Measurements from ENCODE around the gene ADIRF.

DNA sequence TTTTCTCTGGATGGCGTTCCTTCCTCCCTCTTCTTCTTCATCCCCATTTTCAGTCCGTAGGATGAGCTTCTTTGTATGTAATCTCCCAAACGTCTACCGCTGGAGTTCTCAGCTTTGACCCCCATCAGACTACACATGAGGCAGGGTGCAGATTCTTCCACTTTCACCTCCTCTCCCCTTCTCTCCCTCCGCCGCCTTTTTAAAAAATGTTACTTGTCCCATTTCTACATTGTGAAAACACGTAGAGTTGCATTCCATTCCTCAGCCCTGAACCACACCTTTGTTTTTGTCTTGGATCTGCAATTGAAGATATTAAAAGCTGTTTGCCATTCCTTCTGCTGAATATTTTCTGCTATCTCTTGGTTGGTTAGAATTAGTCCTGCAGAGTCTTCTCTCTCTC, 6.2 kb downstream of the ADIRF start:
- TF ChIP-seq, protein P1, sequence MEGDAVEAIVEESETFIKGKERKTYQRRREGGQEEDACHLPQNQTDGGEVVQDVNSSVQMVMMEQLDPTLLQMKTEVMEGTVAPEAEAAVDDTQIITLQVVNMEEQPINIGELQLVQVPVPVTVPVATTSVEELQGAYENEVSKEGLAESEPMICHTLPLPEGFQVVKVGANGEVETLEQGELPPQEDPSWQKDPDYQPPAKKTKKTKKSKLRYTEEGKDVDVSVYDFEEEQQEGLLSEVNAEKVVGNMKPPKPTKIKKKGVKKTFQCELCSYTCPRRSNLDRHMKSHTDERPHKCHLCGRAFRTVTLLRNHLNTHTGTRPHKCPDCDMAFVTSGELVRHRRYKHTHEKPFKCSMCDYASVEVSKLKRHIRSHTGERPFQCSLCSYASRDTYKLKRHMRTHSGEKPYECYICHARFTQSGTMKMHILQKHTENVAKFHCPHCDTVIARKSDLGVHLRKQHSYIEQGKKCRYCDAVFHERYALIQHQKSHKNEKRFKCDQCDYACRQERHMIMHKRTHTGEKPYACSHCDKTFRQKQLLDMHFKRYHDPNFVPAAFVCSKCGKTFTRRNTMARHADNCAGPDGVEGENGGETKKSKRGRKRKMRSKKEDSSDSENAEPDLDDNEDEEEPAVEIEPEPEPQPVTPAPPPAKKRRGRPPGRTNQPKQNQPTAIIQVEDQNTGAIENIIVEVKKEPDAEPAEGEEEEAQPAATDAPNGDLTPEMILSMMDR (conservative IDR thresholded peaks at IDR 0.05; ENCODE audit: low read length): no peak
- no peak for TF ChIP-seq EZH2phosphoT487 (IDR thresholded peaks at IDR 0.05; ENCODE audit: borderline replicate concordance, low read depth, low read length)
